Adrenal gland (tissue), 12 donors: ENCODE data around the gene MDC1. TPM values are rescaled to one million over a fixed set of nuclear protein-coding genes. Genes with fewer than 3 reads are reported as not detected.

ENCODE experiments used
- DNase-seq, 7 donors: peaks; one replicate each; pipeline ENCODE4 v3.0.0-alpha.2; 2019 to 2020
- H3K27ac ChIP-seq, 5 donors: fragments of 200-600 bp; sonication (generic) in 4 of 5; 1 replicate in 3 of 5; 2 replicates in 2 of 5; pipeline versions ENCODE4 v1.5.1 to v1.8.0; 2016 to 2020; ENCODE audit warnings: mild to moderate bottlenecking in 1 of 5
- H3K27me3 ChIP-seq: fragments of 200-600 bp; 2 replicates; pipeline ENCODE4 v1.8.0; 2021
- H3K36me3 ChIP-seq, 2 donors: fragments of 200-600 bp; replicated peaks in 1 of 2; 1 replicate in 1 of 2; 2 replicates in 1 of 2; pipeline versions ENCODE4 v1.5.1 to v1.8.0; 2018 to 2022
- H3K4me1 ChIP-seq, 2 donors: fragments of 200-600 bp; replicated peaks in 1 of 2; 1 replicate in 1 of 2; 2 replicates in 1 of 2; pipeline versions ENCODE4 v1.5.1 to v1.8.0; 2018 to 2021
- H3K4me3 ChIP-seq, 4 donors: fragments of 200-600 bp; sonication (generic) in 3 of 4; one replicate each; pipeline ENCODE4 v1.5.1; 2016 to 2018
- H3K9me3 ChIP-seq, 3 donors: fragments of 200-600 bp; sonication (generic) in 1 of 3; replicated peaks in 1 of 3; 1 replicate in 2 of 3; 2 replicates in 1 of 3; pipeline versions ENCODE4 v1.5.1 to v1.8.0; 2016 to 2021
- CTCF ChIP-seq, 6 experiments: fragments of 450-650 bp in 4 of 6; fragments of 200-600 bp in 2 of 6; sonication (generic) in 1 of 6; IDR thresholded peaks; 1 replicate in 5 of 6; 2 replicates in 1 of 6; pipeline versions ENCODE4 v1.5.1 to v1.8.0; 2016 to 2021; ENCODE audit warnings: antibody characterized with exemption in 6 of 6, mild to moderate bottlenecking in 2 of 6, moderate library complexity in 1 of 6
- POLR2A ChIP-seq, 2 donors: fragments of 450-650 bp; IDR thresholded peaks; one replicate each; pipeline ENCODE4 v1.6.1; 2017; ENCODE audit warnings: antibody characterized with exemption in 2 of 2, mild to moderate bottlenecking in 2 of 2, moderate library complexity in 1 of 2
- WGBS, 4 donors: extraction: QIAGEN DNeasy Blood & Tissue Kit in 2 of 4; methylation state at CpG; one replicate each; pipeline versions ENCODE4 v1.1.5 to v1.1.7; 2013 to 2017; 5-methylcytosine and 5-hydroxymethylcytosine counted together
- intact Hi-C, 2 donors: fragments of 100-400 bp; cut with DNase I; formaldehyde crosslinking; loops; one replicate each; pipeline versions ENCODE4 v1.14.1 to v1.15.0; 2022 to 2023
- polyA plus RNA-seq, 3 donors: library from polyadenylated mRNA; stranded (reverse); fragments of 200-250 nt in 2 of 3; fragments of 350-450 nt in 1 of 3; fragmentation: Illumina TruSeq in 1 of 3; extraction: RNeasy Lipid Tissue Mini Kit (QIAGEN cat#74804) in 1 of 3; gene quantifications; one replicate each; pipeline ENCODE4 v1.2.3, GENCODE V29; 2013 to 2014
- total RNA-seq, 9 donors: library from RNA; depleted of rRNA in 4 of 9; stranded (reverse); fragments of >200 nt in 4 of 9; fragments of 120-200 nt in 1 of 9; fragmentation: NEBNext Ultra II Directional in 1 of 9; extraction: Animal tissue kit (Norgen Biotek cat#: 25700) in 1 of 9; gene quantifications; one replicate each; pipeline versions ENCODE4 v1.1.0 to v1.2.4, GENCODE V29; 2013 to 2023
- donor health status: healthy with polysubstance abuse.
- donor health status: Bipolar disorder and iron deficiency.
- donor health status: DM: yes; HTN: yes; CAD: no.
- donor health status: DM: no; HTN: no; CAD: no.
- donor health status: DM: no; HTN: no; CAD: no.
- donor health status: DM: yes; HTN: yes; CAD: no.

Gene MDC1
- total and polyA plus RNA-seq, 12 donors = 2.8 to 27.6 (median 18.9) TPM

DNA sequence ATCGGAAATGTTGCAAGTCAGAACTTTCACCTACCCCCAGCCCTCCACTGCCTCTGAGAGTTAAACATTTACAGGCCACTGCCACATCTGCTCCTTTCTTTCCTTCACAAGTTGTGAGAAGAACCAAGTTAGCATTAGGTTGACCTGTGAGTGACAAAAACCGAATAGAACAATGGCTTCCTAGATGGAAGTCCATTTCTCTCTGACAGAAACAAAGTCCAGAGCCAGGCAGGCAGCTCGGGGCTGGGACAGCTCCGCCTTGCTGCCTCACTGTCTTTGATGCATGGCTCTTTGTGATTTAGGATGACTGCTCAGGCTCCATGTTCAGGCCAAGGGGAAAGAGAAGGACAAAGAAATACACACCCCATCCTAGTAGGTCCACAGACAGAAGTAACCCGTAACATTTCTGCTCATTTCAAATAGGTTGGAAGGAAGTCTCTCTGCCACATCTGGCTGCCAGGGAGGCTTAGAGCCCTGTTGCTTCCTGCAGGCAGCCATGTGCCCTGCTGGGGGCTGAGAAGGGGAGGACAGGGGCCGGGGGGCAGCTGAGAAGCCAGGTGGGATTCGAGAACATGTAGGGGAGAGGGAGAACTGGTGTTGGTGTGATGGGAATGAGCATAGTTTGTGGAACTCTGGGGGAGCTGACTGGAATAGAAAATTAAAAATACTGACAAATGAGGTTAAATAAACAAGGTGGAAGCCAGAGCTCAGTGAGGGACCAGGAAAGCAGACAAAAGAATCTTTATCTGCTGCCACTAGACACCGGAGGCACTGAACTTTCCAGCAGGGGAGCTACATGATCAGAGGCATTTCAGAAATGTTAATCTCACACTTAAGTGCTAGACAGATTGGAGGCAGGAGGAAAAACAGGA is 46.8 kb upstream of the MDC1 start:
- Histone ChIP-seq H3K4me3 (no peak overlapping the region), H3K36me3 (no peaks in the 10 kb centered on the region), H3K27ac (peak overlapping the region in 1 of 5 donors; percentile 17), H3K4me1 (peaks cover 3 to 27% of the 10 kb centered on the region in 2 donors), H3K27me3 (no peaks in the 10 kb centered on the region), H3K9me3 (no peaks in the 10 kb centered on the region)
- intact Hi-C loops = no loop called here
- TF ChIP-seq POLR2A (IDR thresholded peaks at IDR 0.05) (no peak), CTCF (IDR thresholded peaks at IDR 0.05) (peak in 1 of 6 experiments; percentile 14)
- no peak for DNase-seq
- whole genome bisulfite sequencing, 4 donors = 52 to 58% (median 55%) methylated on average over 8 of the region's 8 CpGs

GRCh38 chr6:30763155-30763617 is 46.1 kb upstream of the MDC1 start:
- H3K9me3 ChIP-seq = no peaks in the 10 kb centered on the region
- H3K4me3 ChIP-seq = no peak overlapping the region
- DNase-seq = no peak
- 86 to 100% (median 92%) methylated on average over 1 of the region's 1 CpG for WGBS, 4 donors
- no peak overlapping the region for H3K27ac ChIP-seq
- TF ChIP-seq CTCF (IDR thresholded peaks at IDR 0.05) = no peak
- no peak for TF ChIP-seq POLR2A (IDR thresholded peaks at IDR 0.05)
- H3K36me3 ChIP-seq = no peaks in the 10 kb centered on the region
- H3K4me1 ChIP-seq = peaks cover 3 to 22% of the 10 kb centered on the region in 2 donors
- no peaks in the 10 kb centered on the region for H3K27me3 ChIP-seq
- intact Hi-C loops = no loop called here

GRCh38 chr6:30761791-30762429 is 44.8 kb upstream of the MDC1 start:
- peaks cover 3 to 27% of the 10 kb centered on the region in 2 donors for H3K4me1 ChIP-seq
- no peaks in the 10 kb centered on the region for H3K27me3 ChIP-seq
- no peaks in the 10 kb centered on the region for H3K36me3 ChIP-seq
- intact Hi-C loops = no loop called here
- no peak for DNase-seq
- WGBS, 4 donors = 89 to 93% (median 92%) methylated on average over 4 of the region's 4 CpGs
- H3K4me3 ChIP-seq = no peak overlapping the region
- TF ChIP-seq CTCF (IDR thresholded peaks at IDR 0.05) (no peak), POLR2A (IDR thresholded peaks at IDR 0.05) (no peak)
- H3K27ac ChIP-seq = no peak overlapping the region
- no peaks in the 10 kb centered on the region for H3K9me3 ChIP-seq

DNA sequence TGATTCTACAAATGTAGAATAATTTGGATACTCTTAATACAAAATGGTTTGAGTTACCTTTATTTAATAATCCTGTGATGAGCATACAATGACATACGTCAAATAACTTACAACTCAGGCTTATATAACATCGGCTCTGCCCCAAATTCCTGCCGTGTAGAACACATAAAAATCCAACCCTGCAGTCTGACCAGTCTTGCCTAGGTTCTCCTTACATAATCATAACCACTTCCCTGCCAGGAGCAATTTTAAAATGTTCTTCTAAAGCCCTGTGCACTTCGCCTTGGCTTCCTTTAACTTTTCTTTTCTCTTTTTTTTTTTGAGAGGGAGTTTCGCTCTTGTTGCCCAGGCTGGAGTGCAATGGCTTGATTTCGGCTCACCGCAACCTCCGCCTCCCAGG is 43.5 kb upstream of the MDC1 start:
- intact Hi-C loops = no loop called here

More for the DNA sequence above, 43.5 kb upstream of the MDC1 start:
- H3K9me3 ChIP-seq = no peaks in the 10 kb centered on the region
- H3K27ac ChIP-seq = no peak overlapping the region
- WGBS, 4 donors = 77 to 85% (median 80%) methylated on average over 8 of the region's 8 CpGs
- no peaks in the 10 kb centered on the region for H3K27me3 ChIP-seq
- no peak for DNase-seq
- H3K36me3 ChIP-seq = no peaks in the 10 kb centered on the region
- no peak overlapping the region for H3K4me3 ChIP-seq
- peaks cover 0 to 17% of the 10 kb centered on the region in 2 donors for H3K4me1 ChIP-seq
- TF ChIP-seq CTCF (IDR thresholded peaks at IDR 0.05) = no peak
- no peak for TF ChIP-seq POLR2A (IDR thresholded peaks at IDR 0.05)
